Measurements from ENCODE around the gene IMMP1L.

Gene IMMP1L

GRCh38 chr11:31383116-31383515 is 126.3 kb downstream of the IMMP1L start:
- H3K9ac ChIP-seq = no peak overlapping the region
- H3K27ac ChIP-seq = no peak overlapping the region
- no peak for TF ChIP-seq CTCF (conservative IDR thresholded peaks at IDR 0.05; ENCODE audit: low read depth, low read length)
- no peaks in the 10 kb centered on the region for H3K79me2 ChIP-seq (ENCODE audit: insufficient read depth, low read depth)
- H2AFZ ChIP-seq (ENCODE audit: low read depth) = no peak overlapping the region
- H3K4me2 ChIP-seq = no peak overlapping the region
- no peak overlapping the region for H3K4me3 ChIP-seq (IDR thresholded peaks at IDR 0.05; ENCODE audit: insufficient read depth, low read depth, low read length)
- no peaks in the 10 kb centered on the region for H3K27me3 ChIP-seq (ENCODE audit: insufficient read depth, low read depth)
- H4K20me1 ChIP-seq (ENCODE audit: insufficient read depth) = no peaks in the 10 kb centered on the region
- no peaks in the 10 kb centered on the region for H3K36me3 ChIP-seq (ENCODE audit: insufficient read depth)
- no peaks in the 10 kb centered on the region for H3K4me1 ChIP-seq (ENCODE audit: low read depth, poor library complexity, severe bottlenecking)

Data from KMS-11 (cell line).